Right forelimb (tissue), 1 donor: ENCODE results near the gene IGFL3.
"Not testable (repeated sequence)": the region's sequence is repeated elsewhere in the genome, so short reads cannot be mapped to it uniquely, and the experiment has no call there.

ENCODE experiments used
- DNase-seq: peaks from one replicate; pipeline ENCODE4 v3.0.0-alpha.2; 2018

Gene IGFL3

GRCh38 chr19:46118136-46118535, 6.4 kb downstream of the IGFL3 start:
- no peak for DNase-seq

GRCh38 chr19:46116121-46116520, 8.4 kb downstream of the IGFL3 start:
- DNase-seq, result no peak

- no peak for DNase-seq
These were observed 8.9 kb downstream of the IGFL3 start for GRCh38 chr19:46115396-46116106.

DNA sequence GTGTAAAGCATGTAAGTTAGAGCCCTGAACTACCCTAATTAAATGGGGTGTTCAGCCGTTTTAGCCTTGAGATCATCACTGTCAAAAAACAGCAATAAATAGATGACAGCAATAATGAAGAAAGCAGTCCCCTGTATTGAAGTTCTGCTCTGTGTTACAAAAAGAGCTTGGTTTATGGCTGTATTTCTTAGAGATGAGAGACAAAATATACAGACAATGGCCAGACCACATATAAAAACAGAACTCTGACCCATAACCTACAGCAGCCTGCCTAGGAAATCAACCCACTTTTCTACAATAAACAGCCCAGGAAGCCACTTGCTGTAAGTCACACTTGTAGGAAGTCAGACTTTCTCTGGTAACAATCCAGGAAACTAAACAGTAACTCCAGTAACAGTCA, 10.8 kb downstream of the IGFL3 start:
- no peak for DNase-seq

GRCh38 chr19:46112527-46112926, 12.0 kb downstream of the IGFL3 start:
- no peak for DNase-seq

DNA sequence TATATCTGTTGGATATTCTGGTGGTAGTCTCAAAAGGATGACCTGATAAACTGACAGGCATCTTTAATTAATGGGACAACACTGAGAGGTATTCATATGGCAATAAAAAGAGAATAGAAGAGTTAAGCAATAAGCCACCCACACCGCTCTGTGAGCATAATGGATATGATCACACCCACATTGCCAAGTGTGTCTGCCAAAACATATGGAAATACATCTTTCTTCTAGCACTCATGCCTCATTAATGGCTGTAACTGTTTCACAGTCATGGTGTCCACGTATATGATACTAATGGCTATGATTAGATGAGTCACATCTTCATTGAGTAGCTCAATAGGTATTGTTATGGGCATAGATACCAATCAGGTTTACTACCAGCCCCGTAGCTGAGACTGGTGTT, 13.1 kb downstream of the IGFL3 start:
- no peak for DNase-seq

GRCh38 chr19:46109876-46110275, 14.6 kb downstream of the IGFL3 start:
- no peak for DNase-seq

GRCh38 chr19:46107371-46107770, 17.1 kb downstream of the IGFL3 start:
- no peak for DNase-seq

- not testable (repeated sequence) for DNase-seq
These were observed 22.2 kb downstream of the IGFL3 start for GRCh38 chr19:46102333-46102732.

- DNase-seq, result no peak
These were observed 23.2 kb downstream of the IGFL3 start for GRCh38 chr19:46101293-46101692.

DNA sequence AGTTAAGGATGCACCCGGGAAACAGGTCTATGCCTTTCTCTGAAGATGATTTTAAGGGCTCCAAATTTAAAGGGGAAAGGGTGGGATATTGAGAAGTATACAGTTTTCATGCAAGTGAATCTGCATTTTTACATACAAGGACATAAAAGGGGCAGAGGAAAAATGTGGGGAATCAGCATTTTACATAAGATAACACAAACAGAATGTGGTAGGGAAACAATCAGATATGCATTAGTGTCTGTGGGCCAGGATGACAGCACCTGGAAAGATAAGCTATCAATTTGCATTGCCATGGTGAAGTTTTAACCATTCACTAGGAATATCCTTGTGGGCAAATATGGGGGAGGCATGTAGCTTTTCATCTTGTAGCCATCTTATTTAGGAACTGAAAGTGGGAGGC, 24.1 kb downstream of the IGFL3 start:
- no peak for DNase-seq

DNA sequence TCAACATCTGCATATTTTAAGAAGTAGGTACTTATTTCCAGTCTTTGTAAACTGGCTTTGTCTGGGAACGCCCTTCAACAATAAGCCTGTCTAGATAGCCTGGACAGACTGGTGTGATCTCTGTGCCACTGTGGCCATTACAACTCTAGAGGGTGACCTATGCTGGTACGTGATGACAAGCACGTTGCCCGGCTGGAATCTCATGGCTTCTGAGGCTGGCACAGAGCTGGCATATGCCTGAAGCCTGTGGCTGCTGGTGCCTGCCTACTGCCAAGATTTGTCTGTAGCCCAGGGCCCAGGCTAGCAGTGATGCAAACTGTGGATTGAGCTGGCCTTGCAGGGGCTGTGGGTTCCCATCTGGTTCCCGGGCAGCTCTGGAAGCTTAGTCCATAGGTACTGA, 34.0 kb downstream of the IGFL3 start:
- no peak for DNase-seq

GRCh38 chr19:46089432-46089831, 35.1 kb downstream of the IGFL3 start:
- no peak for DNase-seq

DNA sequence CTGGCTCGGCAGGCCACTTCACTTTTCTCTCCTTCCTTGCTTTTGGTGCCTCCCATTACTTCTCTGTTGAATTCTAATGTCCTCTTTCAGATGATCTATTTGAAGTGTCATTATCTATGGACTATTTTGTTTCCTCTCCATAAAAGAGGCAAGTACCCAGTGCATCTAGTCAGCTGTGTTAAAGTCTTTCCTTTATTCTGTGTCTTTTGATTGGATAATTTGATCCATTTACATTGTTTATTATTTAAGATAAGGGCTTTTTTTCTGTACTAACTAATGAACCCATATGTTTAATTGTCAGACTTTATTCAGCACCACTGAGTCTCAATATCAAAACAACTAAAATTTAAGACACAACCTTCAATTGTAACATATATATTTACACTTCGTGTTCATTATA, 36.4 kb downstream of the IGFL3 start:
- no peak for DNase-seq

DNA sequence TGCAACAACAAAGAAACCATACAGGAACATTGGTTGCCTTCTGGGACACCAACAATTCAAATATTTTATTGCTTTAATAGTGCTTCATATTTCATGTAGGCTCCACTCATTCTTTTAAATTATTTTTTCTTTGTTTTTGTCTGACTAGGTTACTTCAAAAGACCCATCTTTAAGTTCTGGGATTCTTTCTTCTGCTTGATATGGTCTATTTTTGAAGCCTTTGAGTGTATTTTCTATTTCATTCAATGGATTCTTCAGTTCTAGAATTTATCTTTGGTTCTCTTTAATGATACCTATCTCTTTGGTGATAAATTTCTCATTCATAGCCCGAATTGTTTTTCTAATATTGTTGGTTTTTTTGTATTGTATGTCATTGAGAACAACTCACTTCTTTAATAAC, 38.6 kb downstream of the IGFL3 start:
- no peak for DNase-seq

GRCh38 chr19:46082728-46083050, 41.8 kb downstream of the IGFL3 start:
- DNase-seq, result no peak

DNA sequence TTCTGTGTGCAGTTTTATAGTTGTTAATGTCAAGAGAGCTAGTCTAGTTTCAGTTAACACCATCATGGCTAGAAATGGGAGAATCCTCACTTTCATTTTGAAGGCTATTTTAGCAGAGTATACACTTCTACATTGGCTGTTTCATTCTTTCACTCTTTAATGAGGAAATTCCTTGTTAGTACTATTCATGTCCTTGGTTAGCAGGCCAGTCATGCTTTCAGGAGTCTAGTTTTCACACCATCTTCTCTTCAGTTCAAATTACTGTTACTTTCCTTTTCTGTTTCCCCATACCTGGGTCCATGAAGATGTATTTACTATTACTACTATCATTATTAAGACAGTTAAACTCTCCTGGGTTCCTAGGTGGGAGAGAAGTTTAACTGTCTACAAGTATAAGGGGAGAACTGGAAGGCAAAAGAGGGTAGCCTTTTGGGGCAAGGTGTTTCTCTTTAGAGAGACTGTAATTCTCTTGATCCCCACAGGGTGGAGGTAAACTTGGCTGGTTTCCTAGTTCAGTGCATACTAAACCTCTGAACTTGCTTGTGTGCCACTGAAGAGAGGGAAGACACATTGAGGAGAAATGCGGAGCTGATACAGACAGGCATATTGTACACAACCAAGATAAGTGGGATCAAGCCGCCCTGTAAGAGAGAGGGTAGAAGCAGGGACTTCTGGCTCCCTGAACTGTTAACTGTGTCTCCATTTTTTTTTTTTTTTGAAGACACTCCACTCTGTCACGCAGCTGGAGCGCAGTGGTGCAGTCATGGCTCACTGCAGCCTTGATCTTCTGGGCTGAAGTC, 42.4 kb downstream of the IGFL3 start:
- DNase-seq, result no peak

GRCh38 chr19:46080561-46080960, 43.9 kb downstream of the IGFL3 start:
- no peak for DNase-seq

DNA sequence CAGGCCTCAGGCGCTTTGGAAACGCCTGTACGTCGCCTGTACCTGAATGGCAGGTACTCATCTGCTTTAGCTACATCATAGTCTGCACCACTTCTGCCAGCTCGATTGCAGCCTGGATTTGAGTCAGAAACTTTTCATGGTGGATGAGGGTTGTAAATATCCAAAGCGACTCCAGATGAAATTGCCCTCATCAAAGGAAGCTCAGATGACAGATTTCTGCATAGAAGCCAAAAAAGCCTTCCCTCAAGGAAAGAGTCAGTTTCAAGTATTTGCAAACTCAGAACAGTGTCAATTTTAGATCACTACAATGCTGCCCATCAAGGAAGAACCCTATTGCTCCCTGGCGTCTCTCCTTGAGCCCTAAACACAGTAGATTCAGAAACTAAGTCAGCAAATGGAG, 44.9 kb downstream of the IGFL3 start:
- DNase-seq, result no peak

DNA sequence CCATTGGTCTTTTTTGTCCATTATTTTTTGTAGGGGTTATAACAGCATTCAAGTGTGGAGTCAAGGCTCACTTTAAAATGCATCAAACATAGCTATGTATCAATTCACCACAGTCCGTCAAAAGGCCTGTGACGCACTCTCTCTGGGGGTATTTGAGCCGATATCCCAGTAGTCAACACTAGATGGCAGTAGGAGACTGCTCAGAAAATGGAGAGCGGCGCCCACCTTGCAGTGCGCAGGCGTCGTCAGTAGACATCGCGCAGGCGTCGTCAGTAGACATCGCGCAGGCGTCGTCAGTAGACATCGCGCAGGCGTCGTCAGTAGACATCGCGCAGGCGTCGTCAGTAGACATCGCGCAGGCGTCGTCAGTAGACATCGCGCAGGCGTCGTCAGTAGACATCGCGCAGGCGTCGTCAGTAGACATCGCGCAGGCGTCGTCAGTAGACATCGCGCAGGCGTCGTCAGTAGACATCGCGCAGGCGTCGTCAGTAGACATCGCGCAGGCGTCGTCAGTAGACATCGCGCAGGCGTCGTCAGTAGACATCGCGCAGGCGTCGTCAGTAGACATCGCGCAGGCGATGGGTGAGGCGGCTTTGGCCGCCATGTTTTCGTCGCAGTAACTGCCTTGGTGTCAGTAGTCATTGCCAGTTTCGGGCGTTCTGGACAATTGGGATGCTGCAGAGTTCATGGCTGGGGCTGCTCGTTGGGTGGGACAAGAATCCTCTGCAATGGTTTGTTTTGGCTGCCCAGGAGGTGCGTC, 45.7 kb downstream of the IGFL3 start:
- not testable (repeated sequence) for DNase-seq

GRCh38 chr19:46077815-46078167, 46.7 kb downstream of the IGFL3 start:
- DNase-seq, result no peak

GRCh38 chr19:46076951-46077814, 47.3 kb downstream of the IGFL3 start:
- DNase-seq, result peak; percentile 56
